Measurements from ENCODE around the gene GSTM4. TPM values are rescaled to one million over a fixed set of nuclear protein-coding genes. Genes with fewer than 3 reads are reported as not detected.

GSTM4 gene
- total and polyA plus RNA-seq, 9 of the 15 experiments (the other 6 are each of a cell fraction or from before 2014, with no cell fraction given), result 18.8 to 53.4 (median 38.8) TPM

DNA sequence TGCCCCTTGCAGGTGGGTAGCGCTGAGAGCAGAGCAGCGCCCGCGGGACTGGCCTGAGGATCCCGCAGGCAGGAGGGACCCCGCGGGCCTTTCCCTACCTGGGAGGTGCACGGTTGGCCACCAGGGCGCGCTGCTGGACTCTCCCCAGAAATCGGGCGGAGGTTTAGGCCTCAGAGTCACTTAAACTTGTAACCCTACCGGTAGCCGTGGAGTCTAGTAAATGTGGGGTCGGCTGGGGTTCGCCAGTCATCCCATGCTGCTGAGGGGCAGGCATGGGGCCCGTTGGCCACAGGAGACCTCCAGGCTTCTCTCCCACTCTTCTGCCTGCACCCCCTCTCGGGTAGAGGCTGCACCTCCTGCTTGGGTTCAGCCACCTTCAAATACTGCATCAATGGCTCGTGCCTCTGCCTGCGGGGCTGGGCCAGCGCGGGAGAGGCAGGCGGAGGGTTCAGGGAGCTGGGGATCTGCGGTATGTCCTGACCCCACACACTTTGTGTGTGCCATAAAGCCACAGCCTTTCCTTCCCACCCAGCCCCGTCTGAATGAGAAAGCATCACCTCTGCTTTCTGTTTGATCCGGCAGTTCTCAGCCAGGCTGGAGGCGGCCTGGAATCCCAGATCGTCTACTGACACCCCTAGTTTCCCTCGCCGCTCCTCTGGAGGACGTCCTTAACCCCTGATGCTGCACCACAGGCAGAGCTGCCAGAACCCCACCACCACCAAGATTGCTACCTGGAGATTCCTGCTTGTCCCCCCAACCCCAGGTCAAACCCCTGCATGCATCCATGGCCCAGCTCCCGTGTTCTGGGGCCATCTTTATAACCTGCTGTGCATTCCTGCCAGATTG is 12.3 kb upstream of the GSTM4 start (continued):
- TF ChIP-seq POLR3G (IDR thresholded peaks at IDR 0.05; ENCODE audit: extremely low read depth, insufficient read length, insufficient replicate concordance) (no peak), CBX2 (IDR thresholded peaks at IDR 0.05; ENCODE audit: insufficient read depth, low read length, poor library complexity, severe bottlenecking) (no peak), ZNF224 (CRISPR knock-in tag; IDR thresholded peaks at IDR 0.05) (no peak), JUNB (CRISPR knock-in tag; conservative IDR thresholded peaks at IDR 0.05) (no peak), CSDE1 (IDR thresholded peaks at IDR 0.05) (no peak), CC2D1A (IDR thresholded peaks at IDR 0.05) (peak; percentile 73), ZNF133 (CRISPR knock-in tag; IDR thresholded peaks at IDR 0.05) (no peak), ZNF324 (CRISPR knock-in tag; IDR thresholded peaks at IDR 0.05) (no peak), ZNF274 (IDR thresholded peaks at IDR 0.05; ENCODE audit: borderline replicate concordance, low read depth, low read length) (no peak), ZNF830 (CRISPR knock-in tag; IDR thresholded peaks at IDR 0.05) (no peak), CBX3 (IDR thresholded peaks at IDR 0.05; ENCODE audit: borderline replicate concordance in 1 of 2, low read length in 2 of 2) (no peak), ZNF717 (CRISPR knock-in tag; IDR thresholded peaks at IDR 0.05) (no peak), ZNF354B (CRISPR knock-in tag; IDR thresholded peaks at IDR 0.05) (no peak), SNIP1 (IDR thresholded peaks at IDR 0.05; ENCODE audit: low read depth) (no peak), HMG20B (CRISPR knock-in tag; IDR thresholded peaks at IDR 0.05) (no peak), ZNF282 (CRISPR knock-in tag; IDR thresholded peaks at IDR 0.05) (no peak), ILF3 (IDR thresholded peaks at IDR 0.05; ENCODE audit: borderline replicate concordance) (no peak), SMAD4 (CRISPR knock-in tag; conservative IDR thresholded peaks at IDR 0.05) (no peak)
- TF ChIP-seq, protein P1, sequence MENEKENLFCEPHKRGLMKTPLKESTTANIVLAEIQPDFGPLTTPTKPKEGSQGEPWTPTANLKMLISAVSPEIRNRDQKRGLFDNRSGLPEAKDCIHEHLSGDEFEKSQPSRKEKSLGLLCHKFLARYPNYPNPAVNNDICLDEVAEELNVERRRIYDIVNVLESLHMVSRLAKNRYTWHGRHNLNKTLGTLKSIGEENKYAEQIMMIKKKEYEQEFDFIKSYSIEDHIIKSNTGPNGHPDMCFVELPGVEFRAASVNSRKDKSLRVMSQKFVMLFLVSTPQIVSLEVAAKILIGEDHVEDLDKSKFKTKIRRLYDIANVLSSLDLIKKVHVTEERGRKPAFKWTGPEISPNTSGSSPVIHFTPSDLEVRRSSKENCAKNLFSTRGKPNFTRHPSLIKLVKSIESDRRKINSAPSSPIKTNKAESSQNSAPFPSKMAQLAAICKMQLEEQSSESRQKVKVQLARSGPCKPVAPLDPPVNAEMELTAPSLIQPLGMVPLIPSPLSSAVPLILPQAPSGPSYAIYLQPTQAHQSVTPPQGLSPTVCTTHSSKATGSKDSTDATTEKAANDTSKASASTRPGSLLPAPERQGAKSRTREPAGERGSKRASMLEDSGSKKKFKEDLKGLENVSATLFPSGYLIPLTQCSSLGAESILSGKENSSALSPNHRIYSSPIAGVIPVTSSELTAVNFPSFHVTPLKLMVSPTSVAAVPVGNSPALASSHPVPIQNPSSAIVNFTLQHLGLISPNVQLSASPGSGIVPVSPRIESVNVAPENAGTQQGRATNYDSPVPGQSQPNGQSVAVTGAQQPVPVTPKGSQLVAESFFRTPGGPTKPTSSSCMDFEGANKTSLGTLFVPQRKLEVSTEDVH (IDR thresholded peaks at IDR 0.05; ENCODE audit: low read depth, partially characterized antibody), result no peak
- TF ChIP-seq, protein P2, sequence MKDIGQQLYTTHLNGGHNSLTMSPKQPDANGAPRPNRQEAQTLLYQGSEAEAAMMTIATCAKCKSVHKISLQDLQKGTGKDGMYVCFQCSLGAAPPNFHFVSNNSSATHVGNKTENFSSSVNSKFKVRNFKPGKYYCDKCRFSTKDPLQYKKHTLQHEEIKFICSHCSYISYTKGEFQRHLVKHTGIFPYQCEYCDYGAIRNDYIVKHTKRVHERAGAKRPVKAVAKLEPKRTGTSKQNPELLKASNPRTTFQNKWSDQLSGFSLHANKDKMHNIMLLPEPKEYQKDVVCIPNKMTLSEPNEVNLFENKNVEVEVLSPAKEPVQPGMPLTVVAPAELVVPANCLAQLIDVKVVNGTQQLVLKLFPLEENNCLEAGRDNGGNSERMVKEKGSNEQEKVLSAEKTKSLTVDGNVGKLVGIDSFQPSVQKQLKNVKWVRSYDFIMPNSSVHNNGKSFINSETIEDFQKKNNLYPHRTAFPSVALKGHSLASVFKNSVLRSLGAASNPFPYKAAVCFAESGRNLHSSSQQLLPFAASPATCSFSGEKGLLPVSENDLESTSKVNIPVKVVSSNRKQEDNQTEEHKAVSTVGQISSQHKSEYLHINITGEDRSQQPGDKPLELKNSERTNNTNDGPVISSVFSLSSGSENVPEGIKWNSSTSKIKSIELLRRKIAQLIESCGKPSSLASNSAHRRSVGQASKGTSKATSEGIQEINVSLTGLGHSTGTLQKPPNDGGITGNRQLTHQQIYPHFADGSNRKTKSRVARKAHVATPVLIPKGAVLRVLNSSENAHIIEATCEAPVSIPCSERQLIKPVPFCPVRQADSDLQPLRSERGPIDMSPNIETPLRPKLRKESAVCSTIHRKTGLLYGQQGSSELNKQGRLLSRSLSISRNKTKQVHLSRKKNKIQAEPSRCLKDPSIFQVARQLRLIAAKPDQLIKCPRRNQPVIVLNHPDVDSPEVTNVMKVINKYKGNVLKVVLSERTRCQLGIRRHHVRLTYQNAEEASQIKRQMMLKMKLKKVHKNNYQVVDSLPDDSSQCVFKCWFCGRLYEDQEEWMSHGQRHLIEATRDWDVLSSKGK (CRISPR knock-in tag; IDR thresholded peaks at IDR 0.05), result no peak
- TF ChIP-seq, protein P3, sequence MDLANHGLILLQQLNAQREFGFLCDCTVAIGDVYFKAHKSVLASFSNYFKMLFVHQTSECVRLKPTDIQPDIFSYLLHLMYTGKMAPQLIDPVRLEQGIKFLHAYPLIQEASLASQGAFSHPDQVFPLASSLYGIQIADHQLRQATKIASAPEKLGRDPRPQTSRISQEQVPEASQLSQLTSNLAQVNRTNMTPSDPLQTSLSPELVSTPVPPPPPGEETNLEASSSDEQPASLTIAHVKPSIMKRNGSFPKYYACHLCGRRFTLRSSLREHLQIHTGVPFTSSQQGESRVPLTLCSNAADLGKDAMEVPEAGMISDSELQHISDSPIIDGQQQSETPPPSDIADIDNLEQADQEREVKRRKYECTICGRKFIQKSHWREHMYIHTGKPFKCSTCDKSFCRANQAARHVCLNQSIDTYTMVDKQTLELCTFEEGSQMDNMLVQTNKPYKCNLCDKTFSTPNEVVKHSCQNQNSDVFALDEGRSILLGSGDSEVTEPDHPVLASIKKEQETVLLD (IDR thresholded peaks at IDR 0.05), result no peak

All from K562 (cell line).